ENCODE results near the gene ALDH18A1.
"Not testable (repeated sequence)": the region's sequence is repeated elsewhere in the genome, so short reads cannot be mapped to it uniquely, and the experiment has no call there.

The ALDH18A1 gene

DNA sequence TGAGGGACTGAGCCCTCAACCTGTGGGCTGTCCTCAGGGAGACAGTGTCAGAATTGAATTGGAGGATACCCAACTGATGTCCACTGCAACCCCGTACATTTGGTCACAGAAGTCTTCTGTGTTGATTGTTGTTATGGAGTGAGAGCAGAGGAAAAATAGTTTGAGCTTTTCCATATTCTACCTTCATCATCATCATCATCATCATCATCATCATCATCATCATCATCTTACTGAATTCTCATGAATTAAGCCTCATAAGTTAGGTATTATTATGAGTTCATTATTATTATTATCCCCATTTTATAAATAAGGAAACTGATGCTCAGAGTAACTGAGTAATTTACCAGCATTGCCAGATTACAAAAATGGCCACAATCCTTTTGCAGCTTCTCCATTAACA is 8.4 kb downstream of the ALDH18A1 start:
- DNase-seq, result no peak

DNA sequence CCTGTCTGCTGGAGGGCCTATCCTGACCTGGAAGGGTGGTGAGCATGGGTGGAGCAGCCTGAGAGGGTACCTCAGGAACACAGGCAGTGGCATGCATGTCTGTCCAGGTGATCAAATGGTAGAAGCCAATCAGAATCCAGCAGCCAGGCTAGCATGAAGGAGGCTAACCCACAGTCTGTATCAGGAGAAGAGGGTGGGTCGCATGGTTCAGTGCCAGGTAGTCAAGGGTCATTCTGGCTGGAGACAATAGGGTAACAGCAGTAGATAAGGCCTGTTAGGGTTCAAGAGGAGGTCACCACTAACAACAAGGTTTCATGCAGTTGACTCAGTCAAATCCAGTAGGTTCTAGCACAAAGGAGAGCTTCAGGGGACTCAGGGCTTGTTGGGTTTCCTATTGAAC is 10.4 kb downstream of the ALDH18A1 start:
- no peak for DNase-seq

DNA sequence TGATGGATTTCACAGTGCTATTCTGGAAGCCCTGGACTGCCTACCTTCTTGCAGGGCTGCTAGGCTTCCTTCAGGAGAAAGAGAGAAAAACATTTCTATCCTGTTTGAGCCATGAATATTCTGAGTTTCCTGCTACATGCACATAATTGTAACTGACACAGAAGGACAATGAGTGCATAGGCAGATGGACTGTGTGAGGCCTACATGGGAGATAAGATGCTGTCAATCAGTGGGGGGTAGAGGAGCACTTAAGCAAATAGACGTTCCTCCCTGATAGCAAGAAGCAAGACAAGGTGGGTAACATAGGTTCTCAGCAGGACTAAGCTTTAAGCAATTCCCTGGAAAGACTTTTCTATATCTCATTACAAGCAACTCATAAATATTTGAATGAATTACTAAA is 11.6 kb downstream of the ALDH18A1 start:
- DNase-seq, result no peak

DNA sequence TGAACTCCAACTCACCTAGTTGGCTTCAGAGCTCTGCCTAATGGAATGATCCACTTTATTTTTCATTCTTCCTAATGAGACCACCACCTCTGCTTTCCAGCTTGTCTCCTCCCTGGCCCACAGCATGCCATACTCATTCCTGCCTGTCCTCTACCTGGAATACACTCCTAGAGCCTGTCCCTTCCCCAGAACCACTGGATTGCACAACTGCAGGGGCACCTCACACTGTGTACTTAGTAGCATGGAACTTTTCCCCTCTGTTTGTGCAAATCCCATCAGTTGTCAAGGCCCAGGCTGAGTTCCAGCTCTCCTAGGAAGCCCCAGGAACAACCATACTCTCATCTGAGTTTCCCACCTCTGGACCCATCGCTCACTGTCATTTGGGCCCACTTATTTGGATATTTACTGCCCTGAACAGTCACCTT is 15.6 kb downstream of the ALDH18A1 start:
- no peak for DNase-seq

DNA sequence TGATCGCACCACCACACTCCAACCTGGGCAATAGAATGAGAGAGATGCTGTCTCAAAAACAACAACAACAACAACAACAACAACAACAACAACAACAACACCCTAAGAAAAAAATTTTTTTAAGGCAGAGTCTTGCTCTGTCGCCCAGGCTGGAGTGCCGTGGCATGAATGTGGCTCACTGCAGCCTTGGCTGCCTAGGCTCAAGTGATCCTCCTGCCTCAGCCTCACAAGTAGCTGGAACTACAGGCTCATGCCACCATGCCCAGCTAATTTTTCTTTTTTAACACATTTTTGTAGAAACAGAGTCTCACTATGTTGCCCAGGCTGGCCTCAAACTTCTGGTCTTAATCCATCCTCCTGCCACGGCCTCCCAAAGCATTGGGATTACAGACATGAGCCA is 18.6 kb downstream of the ALDH18A1 start:
- no peak for DNase-seq

DNA sequence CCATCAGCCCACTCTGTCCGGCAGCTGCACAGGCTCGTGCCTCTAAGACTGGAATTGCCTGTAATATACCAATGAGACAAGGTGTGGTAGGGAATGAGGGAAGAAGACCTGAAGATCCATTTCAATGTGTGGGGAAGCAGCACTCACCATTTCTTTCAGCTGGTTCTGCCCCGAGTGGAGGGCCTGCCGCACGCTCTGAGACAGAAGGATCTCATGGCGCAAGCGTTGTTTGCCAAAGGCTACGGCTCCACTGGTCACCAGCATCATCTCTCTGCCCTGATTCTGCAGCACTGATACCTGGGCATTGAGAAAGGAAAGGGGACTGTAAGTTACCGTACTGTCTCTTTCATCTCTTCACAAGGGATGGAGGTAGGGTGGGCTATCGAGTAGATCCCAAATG is 19.4 kb downstream of the ALDH18A1 start:
- no peak for DNase-seq

DNA sequence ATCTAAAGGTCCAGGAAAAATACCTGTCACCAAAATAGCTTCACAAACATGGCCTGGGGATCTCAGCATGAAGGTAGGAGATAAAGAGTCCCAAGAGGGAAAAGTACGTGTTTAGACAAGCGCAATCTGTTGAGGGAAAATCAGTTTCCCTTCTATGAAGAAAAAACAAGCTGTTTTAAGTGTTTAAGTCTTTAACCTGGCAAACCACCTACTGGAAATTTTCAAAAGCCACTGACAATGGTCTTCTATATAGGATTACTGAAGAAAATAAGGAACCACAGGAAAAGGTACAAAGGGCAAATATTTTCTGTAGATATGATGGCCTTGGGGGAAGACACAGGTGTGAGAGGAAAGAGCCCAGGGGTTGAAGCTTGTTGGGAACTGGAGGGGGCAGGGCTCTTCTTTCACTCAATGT is 21.2 kb downstream of the ALDH18A1 start:
- no peak for DNase-seq

DNA sequence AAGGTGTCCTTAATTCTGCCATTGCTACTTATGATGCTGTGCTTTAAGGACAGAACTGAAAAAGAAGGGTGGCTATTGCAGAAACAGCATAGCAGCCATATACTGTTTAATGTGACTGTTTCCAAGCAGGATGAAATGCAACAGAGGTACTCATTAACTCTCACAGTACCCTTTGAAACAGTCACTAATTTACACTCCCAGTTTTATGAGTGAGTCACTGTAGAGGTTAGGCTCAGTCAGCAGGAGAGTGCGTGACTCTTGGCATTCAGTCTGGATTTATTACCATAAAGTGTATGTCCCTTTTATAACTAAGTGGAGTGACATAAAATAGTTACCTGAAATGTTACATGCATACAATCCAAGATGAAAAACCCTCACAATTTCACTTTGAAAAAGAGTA is 27.7 kb downstream of the ALDH18A1 start:
- DNase-seq, result no peak

DNA sequence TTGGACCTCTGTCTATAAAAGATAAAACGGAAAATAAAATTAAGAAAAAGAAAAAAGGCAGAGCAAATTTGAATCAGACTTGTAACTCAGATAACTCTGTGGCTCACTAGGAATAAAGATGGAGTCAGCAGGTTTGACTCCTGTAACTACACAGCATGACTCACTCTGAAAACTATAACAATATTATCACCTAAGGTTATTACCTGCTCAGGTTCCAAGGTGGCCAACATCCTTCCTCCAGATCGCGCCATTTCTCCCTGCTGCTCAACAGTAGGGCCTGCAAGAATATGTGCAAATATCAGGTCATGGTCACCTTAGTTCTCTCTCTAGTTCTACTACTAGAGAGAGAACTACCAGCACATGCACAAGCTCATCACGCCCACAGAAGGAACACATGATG is 30.0 kb downstream of the ALDH18A1 start:
- DNase-seq, result no peak

DNA sequence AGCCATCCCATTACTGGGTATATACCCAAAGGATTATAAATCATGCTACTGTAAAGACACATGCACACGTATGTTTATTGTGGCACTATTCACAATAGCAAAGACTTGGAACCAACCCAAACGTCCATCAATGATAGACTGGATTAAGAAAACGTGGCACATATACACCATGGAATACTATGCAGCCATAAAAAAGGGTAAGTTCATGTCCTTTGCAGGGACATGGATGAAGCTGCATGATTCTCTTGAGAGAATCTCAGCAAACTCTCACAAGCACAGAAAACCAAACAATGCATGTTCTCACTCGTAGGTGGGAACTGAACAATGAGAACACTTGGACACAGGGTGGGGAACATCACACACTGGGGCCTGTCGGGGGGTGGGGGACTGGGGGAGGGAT is 36.1 kb downstream of the ALDH18A1 start:
- DNase-seq, result not testable (repeated sequence)

DNA sequence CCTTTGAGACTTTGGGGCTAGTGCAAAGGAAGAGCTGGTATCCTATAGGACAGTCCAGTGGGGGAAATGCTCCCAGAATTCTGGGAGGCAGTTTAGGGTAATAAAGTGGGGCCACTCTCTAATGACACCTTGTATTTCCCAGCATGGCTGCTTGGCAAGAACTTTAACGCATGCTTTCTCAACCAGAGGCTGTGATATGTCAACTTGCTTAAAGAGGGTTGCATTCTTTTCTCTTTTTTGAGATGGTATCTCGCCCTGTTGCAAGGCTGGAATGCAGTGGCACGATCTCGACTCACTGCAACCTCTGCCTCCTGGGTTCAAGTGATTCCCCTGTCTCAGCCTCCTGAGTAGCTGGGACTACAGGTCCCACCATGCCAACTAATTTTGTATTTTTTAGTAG is 38.4 kb downstream of the ALDH18A1 start:
- no peak for DNase-seq

DNA sequence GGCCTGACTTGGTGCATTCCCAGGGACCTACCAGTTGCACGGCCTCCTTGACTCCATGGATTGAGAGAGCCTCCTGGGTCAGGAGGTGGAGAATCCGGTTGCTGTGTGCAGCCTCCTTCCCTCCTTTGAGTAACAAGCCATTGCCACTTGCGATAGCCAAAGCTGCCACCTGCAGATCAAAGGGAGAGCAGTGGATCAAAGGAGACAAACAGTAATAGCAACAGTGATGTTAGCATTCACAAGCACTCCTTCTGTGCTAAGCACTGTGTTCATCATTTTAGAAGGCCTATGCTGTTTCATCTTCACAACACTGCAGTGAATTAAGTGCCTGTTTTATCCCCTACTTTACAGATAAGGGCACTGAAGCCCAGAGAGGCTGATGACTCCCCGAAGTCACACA is 40.1 kb downstream of the ALDH18A1 start:
- no peak for DNase-seq

DNA sequence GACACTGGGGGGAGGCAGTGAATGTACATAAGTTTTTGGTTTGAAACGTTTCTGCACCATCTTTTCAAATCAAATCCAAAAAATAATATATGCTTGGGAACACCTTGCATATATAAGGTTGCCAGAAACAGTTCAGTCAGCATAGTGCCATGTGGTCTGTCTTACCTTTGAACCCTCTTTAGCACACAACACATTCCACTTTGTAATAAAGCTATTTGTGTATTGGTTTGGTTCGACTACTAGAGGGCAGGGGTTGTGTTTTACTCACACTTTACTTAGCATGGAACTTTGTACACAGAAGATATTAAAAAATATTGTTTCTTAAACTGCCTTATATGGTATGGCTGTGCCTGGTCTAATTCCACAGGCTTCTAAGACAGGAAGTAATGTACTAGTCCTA is 43.2 kb downstream of the ALDH18A1 start:
- DNase-seq, result no peak

DNA sequence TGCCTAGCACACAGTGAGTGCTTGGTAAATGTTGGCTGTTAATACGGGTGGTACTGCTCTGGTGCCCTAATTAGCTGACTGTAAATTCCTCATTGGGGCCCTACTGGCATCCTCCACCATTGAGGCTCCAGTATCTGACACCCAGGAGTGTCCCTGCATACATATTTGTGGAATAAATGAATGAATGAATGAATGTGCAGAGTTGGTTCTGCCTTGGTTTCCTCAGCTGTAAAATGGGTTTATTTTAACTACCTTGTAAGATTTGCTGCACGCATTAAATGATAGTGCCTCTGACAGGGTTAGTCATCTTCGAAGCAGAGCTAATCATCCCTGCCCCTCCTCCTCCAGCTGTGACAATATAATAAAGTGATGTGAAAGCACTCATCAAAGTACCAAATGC is 45.8 kb downstream of the ALDH18A1 start:
- DNase-seq, result no peak

DNA sequence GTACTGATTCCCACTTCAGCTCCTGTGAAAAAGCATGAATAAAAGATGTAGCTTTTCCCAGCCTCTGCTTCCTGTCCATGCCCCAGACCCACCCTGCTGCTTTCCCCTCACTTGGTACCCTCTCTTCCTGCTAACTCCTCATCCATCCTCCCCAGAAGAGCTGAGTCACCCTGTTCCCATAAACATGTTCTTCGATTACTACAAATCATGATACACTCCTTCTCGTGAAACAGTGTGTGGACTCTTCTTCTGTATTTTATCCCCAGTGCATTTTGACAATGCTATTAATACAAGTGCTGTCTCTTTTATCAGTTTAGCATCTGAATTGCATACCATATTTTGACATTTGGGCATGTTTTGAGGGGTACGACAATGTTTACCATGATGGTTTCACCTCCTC is 49.6 kb downstream of the ALDH18A1 start:
- DNase-seq, result no peak

DNA sequence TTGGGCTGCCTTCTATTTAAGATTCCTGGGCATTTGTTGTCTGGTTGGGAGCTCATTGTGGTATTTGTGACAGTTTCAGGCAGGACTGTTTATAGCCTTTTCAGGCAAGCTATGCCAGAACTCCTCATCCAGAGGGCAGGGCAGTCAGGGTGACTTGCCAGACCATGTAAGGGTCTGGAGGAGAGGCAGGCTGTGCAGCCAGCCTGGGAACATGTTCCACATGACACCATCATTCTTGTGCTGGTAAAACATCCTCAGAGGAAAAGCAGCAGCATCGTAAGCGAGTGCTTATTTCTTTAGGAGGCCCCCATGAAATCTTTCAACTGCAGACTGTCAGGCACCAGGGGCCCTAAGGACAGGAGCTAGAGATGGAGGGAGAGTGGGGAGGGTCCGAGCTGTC is 51.3 kb downstream of the ALDH18A1 start:
- no peak for DNase-seq

DNA sequence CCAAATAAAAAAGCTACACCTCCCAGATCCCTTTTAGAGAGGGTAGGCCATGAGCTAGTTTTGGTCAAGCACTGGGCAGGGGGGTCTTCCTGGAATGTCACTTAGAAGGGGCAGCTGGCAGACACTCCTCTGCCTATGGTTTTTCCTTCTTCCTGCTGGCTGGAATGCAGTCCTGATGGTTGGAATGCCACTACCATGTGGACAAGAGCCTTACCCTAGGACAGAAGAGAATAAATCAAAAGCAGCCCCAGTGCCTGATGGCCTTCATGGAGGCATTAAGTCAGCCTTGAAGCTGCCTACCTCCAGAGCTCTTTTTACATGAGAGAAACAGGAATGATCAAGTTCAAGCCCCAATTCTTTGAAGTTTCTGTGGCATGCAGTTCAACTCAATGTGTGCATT is 51.9 kb downstream of the ALDH18A1 start:
- DNase-seq, result no peak

DNA sequence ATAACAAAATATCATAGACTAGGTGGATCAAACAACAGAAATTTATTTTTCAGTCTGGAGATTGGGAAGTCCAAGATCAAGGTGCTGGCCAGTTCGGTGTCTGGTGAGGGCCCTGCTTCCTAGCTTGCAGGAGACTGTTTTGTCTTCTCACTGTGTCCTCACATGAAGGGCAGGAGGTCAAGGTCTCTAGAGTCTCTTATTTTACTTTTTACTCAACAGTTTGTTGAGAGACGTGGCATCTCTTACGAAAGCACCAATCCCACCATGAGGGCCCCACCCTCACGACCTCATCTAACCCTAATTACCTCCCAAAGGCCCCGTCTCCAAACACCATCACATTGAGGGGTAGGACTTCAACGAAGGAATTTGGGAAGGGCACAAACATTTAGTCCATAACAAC is 54.1 kb downstream of the ALDH18A1 start:
- no peak for DNase-seq

DNA sequence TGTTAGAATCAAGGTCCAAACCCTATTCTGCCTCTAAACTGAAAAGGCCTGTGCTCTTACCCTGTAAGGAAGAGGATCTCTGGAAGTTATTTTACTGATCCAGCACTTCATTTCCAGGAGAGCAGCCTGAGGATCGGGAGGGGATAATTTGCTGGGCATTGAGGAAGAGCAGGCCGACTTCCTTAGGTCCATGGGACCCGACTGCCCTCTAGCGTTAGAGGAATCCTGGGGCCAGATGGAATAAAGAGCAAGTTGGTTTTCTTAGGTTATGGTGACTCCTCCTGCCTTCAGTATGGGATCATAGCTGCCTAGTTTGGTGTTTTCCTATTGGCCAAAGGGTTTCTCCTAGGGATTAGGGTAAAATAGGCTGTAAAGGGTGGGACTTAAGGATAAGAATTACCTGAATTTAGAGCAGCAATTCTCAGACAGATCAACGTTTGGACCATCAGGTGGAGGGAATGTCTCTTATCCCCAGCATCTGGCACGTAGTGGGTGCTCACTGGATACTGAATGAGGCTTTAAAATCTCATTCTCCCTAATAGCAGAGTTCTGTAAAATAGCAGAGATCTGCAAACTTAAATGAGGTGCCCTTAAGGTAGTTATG is 55.3 kb downstream of the ALDH18A1 start:
- DNase-seq, result peak; percentile 62

DNA sequence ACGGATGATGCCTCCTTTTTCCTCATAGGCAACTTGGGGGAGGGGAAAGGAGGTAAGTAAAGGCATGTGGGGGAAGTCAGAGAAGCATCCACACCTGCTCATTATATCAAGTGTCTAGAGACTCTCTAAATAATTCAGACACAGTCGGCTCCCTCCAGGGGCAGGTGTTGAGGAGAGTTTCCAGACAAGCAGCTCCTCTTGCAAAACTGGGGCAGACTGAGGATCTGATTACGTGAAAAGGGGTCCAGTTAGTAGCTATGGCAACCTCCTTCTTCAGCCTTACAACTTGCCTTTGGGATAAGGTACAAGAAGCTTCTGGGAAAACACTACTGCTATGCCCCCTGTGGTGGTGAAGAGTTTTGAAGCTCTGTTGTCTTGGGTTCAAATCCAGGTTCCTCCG is 56.4 kb downstream of the ALDH18A1 start:
- no peak for DNase-seq

DNA sequence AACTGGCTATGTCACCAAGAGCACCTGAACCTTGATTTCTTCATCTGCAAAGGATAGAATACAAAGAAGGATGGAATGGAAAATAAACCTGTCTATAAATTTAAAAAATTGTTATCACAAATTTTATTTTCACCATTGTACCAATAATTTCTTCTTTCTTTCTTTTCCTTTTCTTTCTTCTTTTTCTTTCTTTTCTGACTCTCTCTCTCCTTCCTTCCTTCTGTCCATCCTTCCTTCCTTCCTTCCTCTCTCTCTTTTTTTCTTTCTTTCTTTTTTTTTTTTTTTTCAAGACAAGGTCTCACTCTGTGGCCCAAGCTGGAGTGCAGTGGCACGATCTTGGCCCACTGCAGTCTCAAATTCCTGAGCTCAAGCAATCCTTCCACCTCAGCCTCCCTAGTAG is 58.7 kb downstream of the ALDH18A1 start:
- DNase-seq, result no peak

DNA sequence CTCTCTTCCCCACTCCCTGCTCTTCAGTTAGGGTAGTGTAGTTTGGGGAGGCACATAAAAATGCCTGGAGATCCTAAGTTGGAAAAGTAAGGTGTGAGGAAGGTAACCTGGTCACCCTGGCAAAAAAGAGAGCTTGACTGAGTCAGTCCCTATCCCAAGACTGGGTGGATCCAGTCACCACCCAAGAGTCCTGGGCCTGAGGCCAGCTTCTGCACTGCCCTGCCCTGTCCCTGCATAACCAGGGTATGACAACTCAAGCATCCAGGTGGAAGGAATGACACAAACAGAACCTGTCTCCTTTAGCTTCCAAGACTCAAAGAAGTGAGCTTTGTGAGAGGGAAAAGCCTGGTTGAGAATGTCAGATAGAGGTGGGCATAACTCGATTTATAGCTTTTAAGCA is 68.5 kb downstream of the ALDH18A1 start:
- DNase-seq, result no peak

DNA sequence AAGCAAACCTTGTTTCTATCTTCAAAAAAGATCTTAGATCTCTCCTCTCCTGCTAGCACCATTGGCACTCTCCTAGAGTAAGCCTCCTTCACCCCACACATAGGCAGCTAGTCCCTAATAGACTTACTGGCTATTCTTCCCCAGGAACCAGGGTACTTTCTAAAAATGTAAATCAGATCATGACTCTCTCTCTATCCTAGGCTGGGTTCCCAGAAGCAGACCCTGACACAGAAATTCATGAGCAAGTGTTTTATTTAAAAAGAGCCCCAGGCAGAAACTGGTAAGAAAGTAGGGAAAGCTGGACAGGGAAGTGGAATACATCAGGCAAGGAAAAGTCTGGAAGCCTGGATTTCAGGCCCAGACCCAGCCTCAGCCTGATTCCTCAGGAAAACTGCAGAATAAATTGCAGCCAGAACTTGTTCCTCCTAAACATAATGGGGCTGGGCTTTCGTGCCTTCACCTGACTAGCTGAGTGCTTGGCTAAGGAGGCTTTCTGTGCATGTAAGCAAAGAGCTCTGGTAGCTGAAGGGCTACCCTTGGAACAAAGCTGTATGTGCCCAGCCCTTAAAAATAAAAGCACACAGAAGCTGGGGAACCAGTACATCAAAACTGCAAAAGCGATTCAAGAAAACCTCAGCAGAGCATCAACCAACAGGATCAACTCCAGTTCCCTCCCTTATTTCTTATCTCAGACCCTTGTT is 76.5 kb downstream of the ALDH18A1 start:
- DNase-seq, result no peak

DNA sequence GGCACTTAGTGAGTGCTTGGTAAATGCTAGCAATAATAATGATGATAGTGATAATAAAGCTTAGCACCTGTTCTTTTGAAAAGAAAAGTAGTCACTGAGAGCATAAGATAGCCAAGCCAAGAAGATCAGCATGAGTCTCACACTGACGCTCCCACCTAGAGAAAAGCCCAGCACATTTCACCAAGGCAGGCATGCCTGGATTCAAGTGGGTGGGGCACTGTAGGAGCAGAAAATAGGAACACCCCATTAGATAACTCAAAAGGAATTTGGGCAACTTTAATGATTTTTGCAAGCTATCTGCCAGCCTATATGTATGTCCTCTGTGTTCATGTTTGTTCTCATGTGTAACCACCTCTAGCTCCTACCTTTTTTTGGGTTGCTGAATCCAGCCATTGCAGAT is 77.2 kb downstream of the ALDH18A1 start:
- DNase-seq, result no peak

DNA sequence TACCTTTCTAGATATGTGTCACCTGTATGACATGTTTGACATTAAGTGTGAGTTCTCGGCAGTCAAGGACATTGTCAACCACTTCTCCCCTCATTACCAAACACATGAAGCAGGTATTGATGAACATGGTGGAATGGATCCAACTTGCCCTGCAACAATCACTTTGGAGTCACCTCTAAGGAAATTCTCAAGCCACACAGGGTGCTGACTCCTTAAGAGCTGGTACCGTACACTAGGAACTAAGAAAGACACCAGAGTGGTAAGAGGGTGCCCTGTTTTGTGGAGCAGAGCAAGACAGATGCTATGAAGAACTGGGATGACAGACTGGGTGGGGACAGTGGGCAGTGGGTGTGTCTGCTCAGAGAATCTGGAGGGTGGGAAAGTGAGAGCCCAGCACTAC is 77.9 kb downstream of the ALDH18A1 start:
- no peak for DNase-seq
